Glomerular endothelial cell (primary cell): ENCODE measurements around the gene CPLANE2. TPM values are rescaled to one million over a fixed set of nuclear protein-coding genes. Genes with fewer than 3 reads are reported as not detected.

ENCODE experiments used
- DNase-seq: peaks from one replicate; pipeline ENCODE4 v3.0.0-alpha.2; 2011; ENCODE audit warnings: low read depth, low spot score; ENCODE audit errors: extremely low read depth
- total RNA-seq: library from RNA; depleted of rRNA; stranded (reverse); fragments of >200 nt; gene quantifications from 2 replicates; pipeline ENCODE4 v1.2.3, GENCODE V29; 2015

Gene CPLANE2
- total RNA-seq, 1 donor from 2014 or later = 2.7 TPM

DNA sequence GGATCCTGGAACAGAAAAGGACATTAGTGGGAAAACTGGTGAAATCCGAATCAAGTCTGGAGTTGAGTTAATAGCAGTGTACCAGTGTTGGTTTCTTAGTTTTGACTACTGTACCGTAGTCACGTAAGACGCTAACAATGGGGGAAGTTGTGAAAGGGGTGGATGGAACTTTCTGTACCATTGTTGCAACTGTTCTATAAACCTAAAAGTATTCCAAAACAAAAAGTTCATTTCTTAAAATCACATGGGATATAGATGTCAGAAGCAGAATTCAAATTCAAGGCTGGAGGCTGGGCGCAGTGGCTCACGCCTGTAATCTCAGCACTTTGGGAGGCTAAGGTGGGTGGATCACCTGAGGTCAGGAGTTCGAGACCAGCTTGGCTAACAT, 41.5 kb downstream of the CPLANE2 start:
- DNase-seq = no peak

DNA sequence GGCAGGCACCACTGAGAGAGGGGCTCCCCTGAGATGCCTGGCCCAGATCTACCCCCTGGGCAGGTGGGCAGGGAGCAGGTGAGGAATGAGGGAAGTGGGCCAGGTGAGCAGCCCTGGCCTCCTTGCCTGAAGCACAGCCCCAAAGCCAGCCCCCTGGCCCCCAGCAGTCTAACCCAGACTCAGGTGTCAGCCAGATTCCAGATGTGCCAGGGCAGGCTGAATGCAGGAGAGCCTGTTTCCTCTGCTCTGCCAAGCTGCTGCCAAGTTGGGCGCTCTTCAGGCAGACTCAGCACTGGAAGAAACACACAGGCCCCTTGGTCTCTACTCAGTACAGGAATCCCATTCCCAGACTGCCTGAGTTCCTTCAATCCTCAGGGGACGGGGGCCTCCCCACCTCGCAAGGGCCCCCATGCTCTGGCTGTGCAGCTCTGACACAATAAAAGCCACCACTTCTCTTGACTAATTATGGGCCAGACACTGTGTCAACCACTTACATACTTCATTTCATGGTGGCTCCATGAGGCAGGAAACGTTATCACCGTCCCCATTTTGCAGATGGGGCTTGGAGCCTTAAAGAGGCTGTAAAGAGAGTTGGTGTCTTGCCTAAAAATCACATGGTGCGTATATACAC, 45.0 kb downstream of the CPLANE2 start:
- DNase-seq = no peak

DNA sequence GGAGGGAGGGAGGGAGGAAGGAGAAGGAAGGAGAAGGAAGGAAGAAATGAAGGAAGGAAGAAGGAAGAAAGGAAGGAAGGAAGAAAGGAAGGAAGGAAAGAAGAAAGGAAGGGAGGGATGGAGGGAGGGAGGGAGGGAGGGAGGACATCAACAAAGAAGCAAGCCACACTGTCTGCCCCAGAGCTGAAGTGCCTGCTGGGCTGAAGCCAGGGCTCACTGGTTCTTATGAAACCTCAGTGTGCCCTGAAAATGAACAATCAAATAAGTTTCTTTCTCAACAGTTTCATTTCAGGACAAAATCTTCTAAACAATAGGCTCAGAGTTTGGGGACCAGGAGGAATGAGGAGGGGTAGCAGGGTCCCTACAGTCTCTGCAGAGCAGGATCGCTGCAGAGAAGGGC, 45.7 kb downstream of the CPLANE2 start:
- DNase-seq = no peak

DNA sequence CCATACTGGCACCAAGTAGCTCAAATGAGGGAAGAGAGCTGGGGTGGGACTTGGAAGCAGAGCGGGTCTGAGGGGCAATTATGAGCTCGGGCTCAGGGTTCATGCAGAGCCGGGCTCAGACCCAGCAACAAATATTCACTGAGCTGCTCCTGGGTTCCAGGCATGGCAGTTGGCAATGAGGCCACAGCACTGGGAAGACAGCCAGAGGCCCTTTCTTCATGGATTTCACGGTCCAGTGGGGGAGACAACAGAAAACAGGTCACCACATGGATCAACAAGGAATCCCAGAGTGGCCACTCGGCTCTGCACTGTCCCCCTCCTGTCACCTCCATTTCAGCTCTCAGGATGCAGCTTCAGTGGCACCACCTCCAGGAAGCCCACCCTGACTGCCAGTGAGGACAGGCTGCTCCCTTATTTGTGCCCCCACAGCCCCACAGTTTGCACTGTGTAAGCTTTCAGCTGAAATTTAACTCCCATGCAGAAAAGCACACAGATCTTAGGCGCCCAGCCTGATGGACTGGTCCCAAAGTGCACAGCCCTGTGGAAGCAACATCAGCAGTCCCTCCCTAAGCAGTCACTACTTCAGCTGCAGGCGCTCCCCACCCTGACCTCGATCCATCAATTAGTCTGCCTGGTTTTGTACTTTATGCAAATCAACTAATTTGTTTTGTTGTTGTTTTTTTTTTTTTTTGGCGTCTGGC, 46.9 kb downstream of the CPLANE2 start:
- DNase-seq = no peak

DNA sequence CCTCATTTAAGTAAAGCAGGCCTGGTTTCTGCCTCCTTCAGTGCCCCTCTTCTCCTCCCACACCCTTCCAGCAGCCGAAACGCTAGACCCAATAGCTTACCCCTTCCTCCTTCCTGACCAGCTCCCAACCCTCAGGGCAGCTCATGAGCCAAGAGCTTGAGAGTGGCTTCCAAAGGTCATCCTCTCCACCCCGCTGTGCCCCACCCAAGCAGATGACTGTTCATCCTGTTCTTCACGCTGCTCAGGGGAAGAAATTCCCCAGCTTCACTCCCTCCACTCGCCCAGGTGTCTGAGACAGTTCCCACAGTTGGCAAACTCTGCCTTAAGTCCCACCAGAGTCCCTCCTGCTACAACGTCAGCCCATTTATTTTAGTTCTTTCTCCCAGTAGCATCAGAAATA, 48.0 kb downstream of the CPLANE2 start:
- DNase-seq = no peak

DNA sequence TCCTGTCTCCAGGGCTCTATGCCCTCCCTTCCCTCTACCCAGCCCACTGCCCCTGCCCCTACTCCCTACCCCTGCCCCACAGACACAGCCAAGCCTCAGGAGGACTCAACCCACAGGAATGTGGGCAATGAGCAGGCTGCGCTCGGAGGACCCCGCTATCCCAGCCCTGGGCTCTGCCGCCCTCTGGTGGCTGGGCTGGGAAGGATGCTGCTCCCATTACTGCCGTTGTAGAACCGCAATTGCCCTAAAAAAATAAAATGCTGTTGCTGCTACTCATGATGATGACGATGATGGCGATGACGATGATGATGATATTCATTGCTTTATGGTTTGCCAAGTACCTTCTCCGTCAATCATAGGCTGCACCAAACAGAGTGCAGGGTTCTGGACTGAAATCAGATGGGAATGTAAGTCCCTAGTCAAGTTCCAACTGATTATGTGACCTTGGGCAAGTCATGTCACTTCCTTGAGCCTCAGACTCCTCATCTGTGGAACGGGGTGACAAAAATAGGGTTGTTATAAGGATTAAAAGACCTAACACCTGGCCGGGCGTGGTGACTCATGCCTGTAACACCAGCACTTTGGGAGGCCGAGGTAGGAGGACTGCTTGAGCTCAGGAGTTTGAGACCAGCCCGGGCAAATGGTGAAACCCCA, 49.1 kb downstream of the CPLANE2 start:
- DNase-seq = no peak

DNA sequence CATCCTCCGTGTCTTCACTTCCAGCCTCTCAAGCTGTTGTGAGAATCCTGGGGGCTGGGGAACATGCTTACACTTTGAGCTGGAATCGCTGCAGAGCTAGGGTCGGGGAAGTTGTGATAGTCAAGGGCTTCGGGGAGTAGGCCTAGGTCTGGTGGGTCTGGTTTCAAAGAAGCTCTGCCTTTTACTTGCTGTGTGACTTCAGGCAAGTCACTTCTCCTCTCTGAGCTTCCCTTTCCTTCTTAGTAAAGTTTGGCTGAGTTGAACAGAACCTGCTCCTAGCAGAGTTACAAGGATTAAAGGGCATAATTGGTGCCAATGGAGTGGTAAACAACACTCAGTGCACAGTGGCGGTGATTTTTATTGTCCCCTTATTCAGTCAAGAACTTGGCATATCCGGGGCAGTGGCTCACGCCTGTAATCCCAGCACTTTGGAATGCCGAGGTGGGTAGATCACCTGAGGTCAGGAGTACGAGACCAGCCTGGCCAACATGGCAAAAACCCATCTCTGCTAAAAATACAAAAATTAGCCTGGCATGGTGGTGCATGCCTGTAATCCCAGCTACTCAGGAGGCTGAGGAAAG, 50.2 kb downstream of the CPLANE2 start:
- no peak for DNase-seq

DNA sequence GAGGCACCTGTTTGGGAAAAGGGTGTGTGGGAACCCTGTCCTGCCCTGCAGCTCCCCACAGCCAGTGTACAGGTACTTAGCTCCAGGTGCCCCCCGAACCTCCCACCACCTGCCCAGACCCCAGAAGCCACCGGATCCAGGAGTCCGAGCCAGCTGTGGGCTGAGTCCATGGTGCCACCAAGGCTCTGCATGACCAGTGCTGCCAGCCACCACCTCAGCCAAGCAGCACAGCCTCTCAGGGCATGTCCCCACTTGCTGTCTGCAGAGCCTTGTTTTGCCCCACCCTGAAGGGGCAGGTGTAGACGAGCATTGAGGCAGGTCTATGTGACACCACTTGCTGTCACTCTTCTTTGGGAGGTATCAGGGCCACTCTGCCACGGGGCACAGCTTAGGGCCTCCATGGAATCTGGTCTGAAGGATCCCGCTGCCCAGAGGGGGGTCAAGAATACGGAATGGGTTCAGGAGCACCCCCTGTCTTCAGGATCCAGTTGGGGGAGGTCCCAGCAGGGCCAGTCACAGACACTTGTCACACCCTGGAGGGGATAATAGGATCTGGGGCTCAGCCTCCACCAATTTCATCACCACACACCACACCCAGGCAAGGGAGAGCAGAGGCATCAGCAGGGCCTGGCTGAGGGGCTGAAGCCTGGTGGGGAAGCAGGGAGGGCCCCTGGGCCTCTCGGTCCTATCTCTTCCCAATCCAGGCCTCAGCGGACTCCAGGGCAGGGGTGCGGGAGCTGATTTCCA, 52.3 kb downstream of the CPLANE2 start:
- no peak for DNase-seq

DNA sequence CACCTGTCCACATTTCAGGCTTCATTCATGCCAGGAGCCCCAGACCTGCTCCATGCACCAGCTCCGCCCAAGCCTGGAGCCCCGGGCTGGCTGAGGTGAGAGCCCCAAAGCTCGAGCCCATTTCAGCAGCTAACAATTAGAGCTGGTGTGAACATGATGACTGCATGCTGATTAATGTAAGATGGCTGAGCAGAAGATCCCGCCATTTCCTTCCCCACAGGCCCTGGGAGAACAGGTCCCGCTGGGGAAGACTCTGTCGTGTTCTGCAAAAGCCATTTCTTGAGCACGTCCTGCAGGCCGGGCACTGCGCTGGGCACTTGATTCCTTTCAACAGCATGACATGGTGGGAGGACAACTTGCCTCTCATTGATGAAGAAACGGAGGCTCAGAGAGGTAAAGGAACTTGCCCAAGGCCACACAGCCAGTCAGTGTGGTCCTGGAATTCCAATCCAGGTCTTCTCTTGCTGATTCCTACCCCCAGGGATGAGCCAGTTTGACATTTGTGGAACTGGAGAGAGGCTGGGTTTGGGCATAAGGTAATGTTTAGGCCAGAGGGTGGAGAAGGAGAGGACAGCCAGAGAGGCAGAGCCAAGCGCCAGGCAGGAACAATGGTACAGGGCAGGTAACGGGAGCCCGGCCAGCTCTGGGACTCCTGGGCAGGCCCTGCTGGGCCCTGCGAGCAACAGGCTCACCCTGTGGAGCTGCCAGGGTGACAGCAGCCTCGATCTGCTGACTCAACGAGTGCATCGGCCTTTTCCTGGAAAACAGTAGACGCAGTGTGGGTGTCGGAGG, 53.0 kb downstream of the CPLANE2 start:
- DNase-seq = no peak

DNA sequence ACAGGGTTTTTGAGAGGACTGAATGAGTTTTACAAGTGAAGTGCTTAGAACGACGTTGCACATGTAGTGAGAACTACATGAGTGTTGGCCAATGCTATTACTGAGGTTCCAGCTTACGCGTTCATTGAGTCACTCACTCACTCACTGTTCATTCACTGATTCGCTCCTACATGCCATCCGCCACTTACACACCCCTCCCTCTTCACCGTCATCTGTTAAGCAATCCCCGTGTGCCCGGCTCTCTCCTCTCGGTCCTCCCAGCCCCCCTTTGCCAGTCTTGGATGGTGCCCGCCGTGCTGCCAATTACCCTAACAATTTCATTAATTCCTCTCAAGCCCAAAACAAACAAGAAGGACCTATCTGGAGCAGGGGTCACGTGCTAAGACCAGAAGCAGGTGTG, 53.8 kb downstream of the CPLANE2 start:
- no peak for DNase-seq

DNA sequence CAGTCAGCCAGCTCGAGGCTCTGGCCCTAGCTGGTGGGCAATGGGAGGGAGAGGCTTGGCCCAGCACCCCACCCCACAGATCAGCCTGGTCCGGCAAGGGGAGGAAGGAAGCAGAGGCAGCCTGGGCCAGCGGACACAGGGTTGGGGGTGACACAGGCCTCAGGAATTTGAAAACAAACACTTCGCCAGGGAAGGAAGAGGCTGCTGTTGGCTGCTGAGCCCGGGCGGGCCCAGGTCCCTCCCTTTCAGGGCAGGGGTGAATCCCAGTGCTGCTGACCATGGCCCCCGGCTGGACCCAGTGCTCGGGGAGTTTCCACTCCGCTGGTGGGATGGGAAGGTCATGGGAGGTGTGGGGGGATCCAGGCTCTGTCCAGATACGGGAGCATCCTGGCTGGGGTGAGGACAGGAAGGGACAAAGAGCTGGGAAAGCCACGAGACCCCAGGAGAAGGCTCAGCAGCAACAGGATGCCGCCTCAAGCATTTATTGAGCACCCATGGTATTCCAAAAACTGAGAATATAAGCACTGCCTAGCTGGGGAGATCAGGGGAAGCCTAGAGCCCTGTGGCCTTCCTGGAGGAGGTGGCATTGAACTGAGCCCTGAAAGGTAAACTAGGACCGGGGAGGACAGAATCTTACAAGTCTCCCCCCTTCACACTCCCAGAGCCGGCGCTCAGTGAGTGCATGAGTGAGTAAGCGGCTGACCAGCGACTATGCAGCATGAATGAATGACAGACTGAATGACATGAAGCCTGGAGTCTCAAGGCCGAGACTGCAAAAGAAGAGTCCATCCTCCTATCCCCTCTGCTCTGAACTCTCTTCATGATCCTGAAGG, 54.9 kb downstream of the CPLANE2 start:
- DNase-seq = no peak

Other genes starting within 250 kb of the CPLANE2 start
- gene SRARP, start 232.9 kb downstream of the CPLANE2 start, total RNA-seq = 0.15 TPM in 1 of 2 replicates, not detected in the other
- gene HSPB7, start 219.1 kb downstream of the CPLANE2 start, total RNA-seq = not detected in 2 replicates
- gene CLCNKA, start 215.1 kb downstream of the CPLANE2 start, total RNA-seq = not detected in 2 replicates
- gene CLCNKB, start 193.4 kb downstream of the CPLANE2 start, total RNA-seq = not detected in 2 replicates
- gene FAM131C, start 163.5 kb downstream of the CPLANE2 start, total RNA-seq = 0.82 and 0.87 TPM in 2 replicates
- gene EPHA2, start 81.1 kb downstream of the CPLANE2 start, total RNA-seq = 155 and 197 TPM in 2 replicates
- gene ARHGEF19, start 24.5 kb downstream of the CPLANE2 start, total RNA-seq = 2.6 and 3.7 TPM in 2 replicates
- 14.3 and 20.9 TPM in 2 replicates for gene FBXO42, start 115.3 kb upstream of the CPLANE2 start, total RNA-seq
- 79.8 and 84.2 TPM in 2 replicates for gene SZRD1, start 130.1 kb upstream of the CPLANE2 start, total RNA-seq
- not detected in 2 replicates for gene SPATA21, start 200.2 kb upstream of the CPLANE2 start, total RNA-seq
- gene NECAP2, start 203.5 kb upstream of the CPLANE2 start, total RNA-seq = 145 and 175 TPM in 2 replicates